Measurements from ENCODE around the gene RBM19. TPM values are rescaled to one million over a fixed set of nuclear protein-coding genes. Genes with fewer than 3 reads are reported as not detected.

RBM19 gene
- total RNA-seq, 1 experiment from 2014 or later, result 35.7 TPM

DNA sequence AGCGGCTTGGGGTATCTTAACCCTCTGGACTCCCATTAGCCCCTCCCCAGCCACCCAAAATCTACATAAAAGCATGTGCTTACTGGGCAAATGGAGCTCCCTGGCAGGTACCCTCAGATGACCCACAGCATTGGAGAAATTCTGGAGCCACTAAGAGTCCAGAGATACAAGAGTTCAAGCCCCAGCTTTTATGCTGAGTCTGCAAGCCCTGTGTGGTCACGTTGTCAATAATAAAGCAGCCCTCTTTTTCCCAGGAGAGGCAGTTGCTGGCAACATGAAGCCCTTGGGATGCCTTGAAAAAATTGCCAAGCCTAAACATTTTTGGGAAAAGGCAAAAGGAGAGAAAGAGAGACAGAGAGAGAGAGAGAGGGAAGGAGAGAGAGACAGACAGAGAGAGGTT, 83.4 kb downstream of the RBM19 start:
- TF ChIP-seq CTCF (IDR thresholded peaks at IDR 0.05; ENCODE audit: insufficient read depth in 1 of 2, low read depth in 1 of 2, low read length in 1 of 2, severe bottlenecking in 1 of 2, unreplicated experiment in 1 of 2), result no peak
- H3K9me3 ChIP-seq, result no peaks in the 10 kb centered on the region
- H3K27ac Mint-ChIP-seq (ENCODE audit: unreplicated experiment), result no peak overlapping the region

DNA sequence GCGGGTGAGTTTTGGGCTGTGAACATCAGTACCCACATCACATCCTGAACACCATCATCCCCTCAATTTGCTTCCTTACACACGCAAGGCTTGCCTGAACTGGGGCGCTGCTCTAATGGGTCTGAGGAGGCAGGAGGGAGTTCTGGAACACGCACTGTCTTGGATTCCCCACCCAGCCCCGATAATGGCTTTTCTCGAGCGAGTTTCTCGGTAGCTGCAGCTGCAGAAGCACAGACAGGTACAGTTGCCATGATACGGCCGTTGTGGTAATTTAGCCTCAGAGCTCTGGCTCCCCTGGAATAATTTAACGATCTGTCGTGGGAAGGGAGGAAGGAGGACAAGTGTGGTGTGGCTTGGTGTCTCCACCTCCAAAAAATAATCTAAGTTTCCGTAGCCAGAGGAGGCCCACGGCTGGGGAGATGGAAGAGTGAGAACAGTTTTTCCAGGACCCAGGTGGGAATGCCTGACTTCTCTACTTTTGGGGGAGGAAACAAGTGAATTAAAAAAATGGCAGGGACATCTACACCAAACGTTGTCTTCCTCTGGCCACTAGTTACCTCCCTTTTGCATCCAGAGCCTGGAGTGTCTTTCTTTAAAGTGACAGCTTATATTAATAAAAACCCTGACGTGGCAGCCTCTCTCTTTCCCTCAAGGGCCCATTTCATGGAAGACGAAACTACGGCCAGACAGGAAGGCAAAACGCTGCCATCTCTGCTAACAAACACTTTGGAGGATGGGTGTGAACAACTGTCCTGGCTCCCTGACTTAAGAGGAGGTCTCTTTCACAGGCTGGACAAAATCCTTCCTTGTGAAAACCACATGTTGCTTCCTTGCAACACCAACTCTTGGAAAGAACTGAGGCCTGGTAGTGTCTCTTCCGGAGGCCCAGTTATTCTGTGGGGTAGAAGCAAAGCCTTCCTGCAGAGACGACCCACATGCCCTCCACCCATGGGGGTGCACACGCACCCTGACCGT, 84.8 kb downstream of the RBM19 start:
- H3K9me3 Mint-ChIP-seq (ENCODE audit: unreplicated experiment), result no peaks in the 10 kb centered on the region
- ChIA-PET CTCF (no interaction called here), POLR2A (no interaction called here)
- no TSS peak for BruUV-seq (replicated peaks)
- no peak overlapping the region for H3K4me3 ChIP-seq (ENCODE audit: low read depth, low read length)
- peaks cover 11% of the 10 kb centered on the region for H3K36me3 Mint-ChIP-seq (ENCODE audit: insufficient read depth, unreplicated experiment)
- no peak for DNase-seq
- TF ChIP-seq CTCF (IDR thresholded peaks at IDR 0.05; ENCODE audit: insufficient read depth in 1 of 2, low read depth in 1 of 2, low read length in 1 of 2, severe bottlenecking in 1 of 2, unreplicated experiment in 1 of 2), result no peak
- H3K27me3 Mint-ChIP-seq (ENCODE audit: insufficient read depth, unreplicated experiment), result no peaks in the 10 kb centered on the region
- no peaks in the 10 kb centered on the region for H3K27me3 ChIP-seq (replicated peaks; ENCODE audit: control insufficient read depth, insufficient read depth, low read length)
- no peaks in the 10 kb centered on the region for H3K4me1 ChIP-seq
- H3K4me3 Mint-ChIP-seq (ENCODE audit: unreplicated experiment), result no peak overlapping the region
- H3K9me3 ChIP-seq, result no peaks in the 10 kb centered on the region
- H3K4me1 Mint-ChIP-seq (ENCODE audit: low read depth, unreplicated experiment), result no peaks in the 10 kb centered on the region
- peak overlapping the region; percentile 8 for H3K27ac Mint-ChIP-seq (ENCODE audit: unreplicated experiment)
- no peaks in the 10 kb centered on the region for H3K36me3 ChIP-seq (ENCODE audit: control insufficient read depth, insufficient read depth, low read length)
- intact Hi-C loops (cut with micrococcal nuclease; ENCODE audit: unreplicated experiment), result no loop called here

More for the DNA sequence above, 83.4 kb downstream of the RBM19 start:
- Mint-ChIP-seq H3K4me1 (ENCODE audit: low read depth, unreplicated experiment) (no peaks in the 10 kb centered on the region), H3K9me3 (ENCODE audit: unreplicated experiment) (no peaks in the 10 kb centered on the region), H3K27me3 (ENCODE audit: insufficient read depth, unreplicated experiment) (no peaks in the 10 kb centered on the region), H3K4me3 (ENCODE audit: unreplicated experiment) (no peak overlapping the region), H3K36me3 (ENCODE audit: insufficient read depth, unreplicated experiment) (peaks cover 11% of the 10 kb centered on the region)
- Histone ChIP-seq H3K4me3 (ENCODE audit: low read depth, low read length) (no peak overlapping the region), H3K4me1 (no peaks in the 10 kb centered on the region), H3K27me3 (replicated peaks; ENCODE audit: control insufficient read depth, insufficient read depth, low read length) (no peaks in the 10 kb centered on the region), H3K36me3 (ENCODE audit: control insufficient read depth, insufficient read depth, low read length) (no peaks in the 10 kb centered on the region)
- DNase-seq, result no peak
- intact Hi-C loops (cut with micrococcal nuclease; ENCODE audit: unreplicated experiment), result no loop called here
- POLR2A ChIA-PET, result no interaction called here
- BruUV-seq (replicated peaks), result no TSS peak
- CTCF ChIA-PET, result no interaction called here

DNA sequence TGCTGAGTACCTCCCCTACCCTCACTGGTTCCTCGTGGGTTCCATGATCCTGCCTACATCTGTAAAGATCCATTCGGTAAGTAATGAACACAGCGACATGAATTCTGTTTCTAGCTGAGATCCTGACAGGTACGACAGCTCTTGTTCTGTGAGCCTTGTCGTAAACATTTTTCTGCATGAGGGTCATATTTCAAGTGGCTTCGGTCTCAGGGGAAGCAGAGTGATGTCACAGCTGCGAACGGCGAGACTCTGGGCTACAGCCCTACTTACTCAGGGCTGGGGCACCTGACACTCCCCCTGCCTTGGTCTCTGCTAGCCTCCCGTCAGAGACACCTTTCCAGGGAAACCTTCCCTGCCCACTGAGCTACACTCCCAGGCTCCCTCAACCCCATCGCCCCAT, 85.8 kb downstream of the RBM19 start:
- no peak for DNase-seq
- Histone ChIP-seq H3K4me3 (ENCODE audit: low read depth, low read length) (no peak overlapping the region), H3K27me3 (replicated peaks; ENCODE audit: control insufficient read depth, insufficient read depth, low read length) (no peaks in the 10 kb centered on the region), H3K4me1 (no peaks in the 10 kb centered on the region), H3K9me3 (no peaks in the 10 kb centered on the region), H3K36me3 (ENCODE audit: control insufficient read depth, insufficient read depth, low read length) (no peaks in the 10 kb centered on the region)
- no TSS peak for BruUV-seq (replicated peaks)
- H3K27ac Mint-ChIP-seq (ENCODE audit: unreplicated experiment), result peak overlapping the region; percentile 8
- ChIA-PET POLR2A (no interaction called here), CTCF (no interaction called here)
- no peaks in the 10 kb centered on the region for H3K9me3 Mint-ChIP-seq (ENCODE audit: unreplicated experiment)
- intact Hi-C loops (cut with micrococcal nuclease; ENCODE audit: unreplicated experiment), result no loop called here
- no peaks in the 10 kb centered on the region for H3K27me3 Mint-ChIP-seq (ENCODE audit: insufficient read depth, unreplicated experiment)
- peaks cover 11% of the 10 kb centered on the region for H3K36me3 Mint-ChIP-seq (ENCODE audit: insufficient read depth, unreplicated experiment)
- TF ChIP-seq CTCF (IDR thresholded peaks at IDR 0.05; ENCODE audit: insufficient read depth in 1 of 2, low read depth in 1 of 2, low read length in 1 of 2, severe bottlenecking in 1 of 2, unreplicated experiment in 1 of 2), result no peak
- H3K4me1 Mint-ChIP-seq (ENCODE audit: low read depth, unreplicated experiment), result no peaks in the 10 kb centered on the region
- no peak overlapping the region for H3K4me3 Mint-ChIP-seq (ENCODE audit: unreplicated experiment)

All from Caco-2 (cell line).